K562 (cell line): ENCODE results near the gene KRT8. TPM values are rescaled to one million over a fixed set of nuclear protein-coding genes. Genes with fewer than 3 reads are reported as not detected.
A peak's percentile ranks its signal among the peaks of the same experiment; 100 is the strongest.

ENCODE experiments used
- CHCHD3 ChIP-seq: fragments of 250-450 bp; sonication (Bioruptor Pico); IDR thresholded peaks from 2 replicates; pipeline ENCODE4 v2.1.2; 2022; ENCODE audit warnings: mild to moderate bottlenecking
- CREM ChIP-seq: IDR thresholded peaks from 2 replicates; pipeline ENCODE4 v1.6.1; 2014; ENCODE audit warnings: antibody characterized with exemption, low read depth
- CTBP1 ChIP-seq: fragments of 450-650 bp; IDR thresholded peaks from 2 replicates; pipeline ENCODE4 v1.6.1; 2016; ENCODE audit warnings: borderline replicate concordance
- EP400 ChIP-seq: fragments of 450-650 bp; IDR thresholded peaks from 2 replicates; pipeline ENCODE4 v1.6.1; 2017; ENCODE audit warnings: antibody characterized with exemption, mild to moderate bottlenecking, moderate library complexity
- KAT7 ChIP-seq: sonication (generic); formaldehyde crosslinking; IDR thresholded peaks from 2 replicates; pipeline ENCODE4 v1.8.0; 2022; ENCODE audit warnings: missing genetic modification reagents, mild to moderate bottlenecking, borderline replicate concordance
- KDM5B ChIP-seq: fragments of 200-600 bp; sonication (generic); IDR thresholded peaks from 2 replicates; pipeline ENCODE4 v1.6.1; 2012; ENCODE audit warnings: low read depth, mild to moderate bottlenecking, moderate library complexity, low read length, control low read depth, inconsistent platforms; ENCODE audit not compliant: insufficient replicate concordance
- MAZ ChIP-seq, 2 experiments: fragments of 450-650 bp in 1 of 2; sonication (generic) in 1 of 2; formaldehyde crosslinking; IDR thresholded peaks in 1 of 2; conservative IDR thresholded peaks in 1 of 2; 2 replicates each; pipeline versions ENCODE4 v1.4.0 to v1.5.0; 2020; ENCODE audit warnings: mild to moderate bottlenecking in 1 of 2, missing genetic modification reagents in 1 of 2
- NR2F6 ChIP-seq: fragments of 450-650 bp; formaldehyde crosslinking; IDR thresholded peaks from 2 replicates; pipeline ENCODE4 v1.4.0; 2020; ENCODE audit warnings: mild to moderate bottlenecking
- PHF8 ChIP-seq: fragments of 200-600 bp; sonication (generic); IDR thresholded peaks from 2 replicates; pipeline ENCODE4 v1.6.1; 2012; ENCODE audit warnings: mixed run types, mild to moderate bottlenecking, inconsistent platforms, low read length, moderate library complexity, borderline replicate concordance
- PML ChIP-seq: IDR thresholded peaks from 2 replicates; pipeline ENCODE4 v1.6.1; 2012; ENCODE audit warnings: low read length, inconsistent platforms
- POLR2A ChIP-seq: fragments of 450-650 bp; conservative IDR thresholded peaks from 2 replicates; pipeline ENCODE4 v1.6.1; 2016
- POLR2G ChIP-seq: fragments of 200-400 bp; formaldehyde crosslinking; IDR thresholded peaks from 2 replicates; pipeline ENCODE4 v1.6.1; 2017; ENCODE audit warnings: low read depth, mild to moderate bottlenecking, antibody characterized with exemption, low read length, moderate library complexity
- RAD21 ChIP-seq, 2 experiments: fragments of 250-450 bp in 1 of 2; fragments of 450-650 bp in 1 of 2; sonication (Bioruptor Pico) in 1 of 2; formaldehyde crosslinking in 1 of 2; IDR thresholded peaks in 1 of 2; conservative IDR thresholded peaks in 1 of 2; 2 replicates each; pipeline versions ENCODE4 v1.4.0 to v1.8.0; 2020 to 2022; ENCODE audit warnings: mild to moderate bottlenecking in 2 of 2, moderate library complexity in 1 of 2
- RBFOX2 ChIP-seq: fragments of 200-400 bp; formaldehyde crosslinking; IDR thresholded peaks from 2 replicates; pipeline ENCODE4 v1.6.1; 2017; ENCODE audit warnings: low read depth, mild to moderate bottlenecking, low read length, moderate library complexity
- SMC3 ChIP-seq: conservative IDR thresholded peaks from 2 replicates; pipeline ENCODE4 v1.6.1; 2011; ENCODE audit warnings: low read depth, low read length, improper control_type of control experiment; ENCODE audit not compliant: insufficient read depth
- SRF ChIP-seq, 2 experiments: fragments of 250-450, 450-650 bp in 1 of 2; sonication (Bioruptor Pico) in 1 of 2; sonication (generic) in 1 of 2; formaldehyde crosslinking; IDR thresholded peaks; 2 replicates each; pipeline versions ENCODE4 v1.5.0 to v1.5.1; 2020 to 2022; ENCODE audit warnings: mild to moderate bottlenecking in 1 of 2, missing genetic modification reagents in 1 of 2
- TAF1 ChIP-seq: IDR thresholded peaks from 2 replicates; pipeline ENCODE4 v1.6.1; 2011; ENCODE audit warnings: mild to moderate bottlenecking, low read length, moderate library complexity; ENCODE audit not compliant: insufficient read depth, control insufficient read depth, severe bottlenecking; ENCODE audit errors: extremely low read depth
- polyA plus RNA-seq, 8 experiments: library from polyadenylated mRNA; depleted of rRNA in 4 of 8; stranded (reverse) in 5 of 8; unstranded in 3 of 8; fragments of >200 nt; fragmentation: Nextera tagmentation in 2 of 8; fragmentation: Illumina TruSeq in 1 of 8; extraction: Ambion mirVana in 2 of 8; extraction: Trizol in 1 of 8; gene quantifications; 2 replicates each; pipeline versions ENCODE4 v1.2.1 to v1.2.3, GENCODE V29; 2011 to 2014; ENCODE audit warnings: inconsistent platforms in 1 of 8, missing spikeins in 1 of 8
- total RNA-seq, 7 experiments: library from RNA; depleted of rRNA in 6 of 7; stranded (reverse); fragments of >200 nt in 6 of 7; fragmentation: Illumina TruSeq in 2 of 7; extraction: Trizol in 2 of 7; gene quantifications; 2 replicates each; pipeline versions ENCODE4 v1.2.1 to v1.2.3, GENCODE V29; 2011 to 2021; ENCODE audit warnings: low replicate concordance in 1 of 7
- TF ChIP-seq, protein P1 (sequence below): sonication (generic); formaldehyde crosslinking; IDR thresholded peaks from 2 replicates; pipeline ENCODE4 v1.8.0; 2023; ENCODE audit warnings: mild to moderate bottlenecking, missing genetic modification reagents
- TF ChIP-seq, protein P2 (sequence below): IDR thresholded peaks from 2 replicates; pipeline ENCODE4 v1.6.1; 2011; ENCODE audit not compliant: insufficient read length; ENCODE audit errors: extremely low read depth

Gene KRT8
- total and polyA plus RNA-seq, 9 of the 15 experiments (the other 6 are each of a cell fraction or from before 2014, with no cell fraction given), result 41.5 to 661 (median 260) TPM

DNA sequence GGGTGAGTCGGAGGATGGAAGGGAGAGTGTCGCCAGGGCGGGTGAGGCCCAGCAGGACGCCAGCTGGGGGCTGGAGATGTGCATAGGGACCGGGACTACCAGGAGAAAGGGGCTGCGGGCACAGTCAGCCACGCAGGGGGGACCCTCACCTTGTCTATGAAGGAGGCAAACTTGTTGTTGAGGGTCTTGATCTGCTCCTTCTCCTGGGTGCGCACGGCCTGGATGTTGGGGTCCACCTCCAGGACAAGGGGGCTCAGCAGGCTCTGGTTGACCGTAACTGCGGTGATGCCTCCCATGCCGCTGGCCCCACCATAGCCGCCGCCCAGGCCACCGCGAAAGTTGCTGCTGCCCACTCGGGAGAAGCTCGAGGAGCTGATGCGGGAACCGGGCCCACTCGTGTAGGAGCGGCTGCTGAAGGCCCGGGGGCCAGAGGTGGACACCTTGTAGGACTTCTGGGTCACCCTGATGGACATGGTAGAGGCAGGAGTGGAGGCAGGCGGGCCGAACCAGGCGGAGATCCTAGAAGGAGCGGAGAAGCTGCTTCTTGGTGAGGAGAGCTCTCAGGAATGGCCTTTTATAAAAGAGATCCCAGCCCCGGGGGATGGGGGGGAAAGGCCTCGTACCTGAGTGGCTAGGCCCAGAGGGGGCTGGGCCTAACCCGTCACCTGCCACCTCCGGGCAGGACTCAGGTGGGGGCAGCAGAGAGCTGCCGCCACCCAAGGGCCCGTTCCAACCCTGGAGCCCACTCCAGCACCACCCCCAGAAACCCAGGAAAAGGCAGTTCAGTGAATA is at the start of gene KRT8 (continued):
- 0 out of 2 replicates have a peak, but pooled peaks have one; percentile 7 for TF ChIP-seq NR2F6
- peak; percentile 51 for TF ChIP-seq CREM
- TF ChIP-seq CTBP1, result peak; percentile 65
- peak; percentile 97 for TF ChIP-seq POLR2A
- TF ChIP-seq RAD21 (CRISPR knock-in tag; conservative IDR thresholded peaks at IDR 0.05 in 1 of 2, IDR thresholded peaks at IDR 0.05 in 1 of 2), result peak; percentile 77 to 89
- TF ChIP-seq TAF1, result peak; percentile 93
- TF ChIP-seq, protein P1, sequence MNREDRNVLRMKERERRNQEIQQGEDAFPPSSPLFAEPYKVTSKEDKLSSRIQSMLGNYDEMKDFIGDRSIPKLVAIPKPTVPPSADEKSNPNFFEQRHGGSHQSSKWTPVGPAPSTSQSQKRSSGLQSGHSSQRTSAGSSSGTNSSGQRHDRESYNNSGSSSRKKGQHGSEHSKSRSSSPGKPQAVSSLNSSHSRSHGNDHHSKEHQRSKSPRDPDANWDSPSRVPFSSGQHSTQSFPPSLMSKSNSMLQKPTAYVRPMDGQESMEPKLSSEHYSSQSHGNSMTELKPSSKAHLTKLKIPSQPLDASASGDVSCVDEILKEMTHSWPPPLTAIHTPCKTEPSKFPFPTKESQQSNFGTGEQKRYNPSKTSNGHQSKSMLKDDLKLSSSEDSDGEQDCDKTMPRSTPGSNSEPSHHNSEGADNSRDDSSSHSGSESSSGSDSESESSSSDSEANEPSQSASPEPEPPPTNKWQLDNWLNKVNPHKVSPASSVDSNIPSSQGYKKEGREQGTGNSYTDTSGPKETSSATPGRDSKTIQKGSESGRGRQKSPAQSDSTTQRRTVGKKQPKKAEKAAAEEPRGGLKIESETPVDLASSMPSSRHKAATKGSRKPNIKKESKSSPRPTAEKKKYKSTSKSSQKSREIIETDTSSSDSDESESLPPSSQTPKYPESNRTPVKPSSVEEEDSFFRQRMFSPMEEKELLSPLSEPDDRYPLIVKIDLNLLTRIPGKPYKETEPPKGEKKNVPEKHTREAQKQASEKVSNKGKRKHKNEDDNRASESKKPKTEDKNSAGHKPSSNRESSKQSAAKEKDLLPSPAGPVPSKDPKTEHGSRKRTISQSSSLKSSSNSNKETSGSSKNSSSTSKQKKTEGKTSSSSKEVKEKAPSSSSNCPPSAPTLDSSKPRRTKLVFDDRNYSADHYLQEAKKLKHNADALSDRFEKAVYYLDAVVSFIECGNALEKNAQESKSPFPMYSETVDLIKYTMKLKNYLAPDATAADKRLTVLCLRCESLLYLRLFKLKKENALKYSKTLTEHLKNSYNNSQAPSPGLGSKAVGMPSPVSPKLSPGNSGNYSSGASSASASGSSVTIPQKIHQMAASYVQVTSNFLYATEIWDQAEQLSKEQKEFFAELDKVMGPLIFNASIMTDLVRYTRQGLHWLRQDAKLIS (CRISPR knock-in tag), result peak; percentile 87; the same call in 1 of the 2 replicates
- peak; percentile 64; the same call in 1 of the 2 replicates for TF ChIP-seq PHF8
- 0 out of 2 replicates have a peak, but pooled peaks have one; percentile 46 for TF ChIP-seq CHCHD3 (CRISPR knock-in tag)
- TF ChIP-seq MAZ (CRISPR knock-in tag; conservative IDR thresholded peaks at IDR 0.05 in 1 of 2, IDR thresholded peaks at IDR 0.05 in 1 of 2), result peak; percentile 66 to 78
- 0 out of 2 replicates have a peak, but pooled peaks have one; percentile 19 for TF ChIP-seq EP400
- peak; percentile 94 for TF ChIP-seq POLR2G
- TF ChIP-seq PML, result peak; percentile 60; the same call in 1 of the 2 replicates
- TF ChIP-seq, protein P2, sequence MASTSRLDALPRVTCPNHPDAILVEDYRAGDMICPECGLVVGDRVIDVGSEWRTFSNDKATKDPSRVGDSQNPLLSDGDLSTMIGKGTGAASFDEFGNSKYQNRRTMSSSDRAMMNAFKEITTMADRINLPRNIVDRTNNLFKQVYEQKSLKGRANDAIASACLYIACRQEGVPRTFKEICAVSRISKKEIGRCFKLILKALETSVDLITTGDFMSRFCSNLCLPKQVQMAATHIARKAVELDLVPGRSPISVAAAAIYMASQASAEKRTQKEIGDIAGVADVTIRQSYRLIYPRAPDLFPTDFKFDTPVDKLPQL, result peak; percentile 21
- peak; percentile 93 for TF ChIP-seq RBFOX2
- peak in 1 of 2 experiments; percentile 18; a peak in 1 of 4 replicates for TF ChIP-seq SRF (CRISPR knock-in tag; IDR thresholded peaks at IDR 0.05)
- TF ChIP-seq SMC3, result 0 out of 2 replicates have a peak, but pooled peaks have one; percentile 38
- TF ChIP-seq KAT7, result peak; percentile 47; the same call in 1 of the 2 replicates
- peak; percentile 97 for TF ChIP-seq KDM5B
